GM12891 (cell line): ENCODE measurements around the gene FIG4.

Experiments
- POLR2A ChIP-seq: IDR thresholded peaks from 2 replicates; pipeline ENCODE4 v1.6.1; 2011; ENCODE audit warnings: low read depth, low read length, control low read depth
- POLR2AphosphoS5 ChIP-seq: IDR thresholded peaks from 2 replicates; pipeline ENCODE4 v1.6.1; 2011; ENCODE audit warnings: low read depth, low read length, control low read depth
- TAF1 ChIP-seq: IDR thresholded peaks from 2 replicates; pipeline ENCODE4 v1.6.1; 2011; ENCODE audit warnings: low read depth, low read length, control low read depth

- TF ChIP-seq POLR2A (no peak), POLR2AphosphoS5 (no peak), TAF1 (no peak)
Measured at GRCh38 chr6:109738255-109738654, 47.2 kb downstream of the FIG4 start.
